ENCODE data around the gene ALG8. TPM values are rescaled to one million over a fixed set of nuclear protein-coding genes. Genes with fewer than 3 reads are reported as not detected.

The ALG8 gene
- total RNA-seq, 1 donor from 2014 or later: 54.2 TPM

- DNase-seq (ENCODE audit: low spot score in 2 of 2) (no peak), FAIRE-seq (no peak)
Measured at GRCh38 chr11:78161346-78161745, 21.9 kb upstream of the ALG8 start.

- FAIRE-seq (no peak), DNase-seq (ENCODE audit: low spot score in 2 of 2) (no peak)
Measured at GRCh38 chr11:78160557-78160956, 21.1 kb upstream of the ALG8 start.

- FAIRE-seq: no peak
- DNase-seq (ENCODE audit: low spot score in 2 of 2): no peak
Measured at GRCh38 chr11:78158987-78159652, 19.7 kb upstream of the ALG8 start.

GRCh38 chr11:78156127-78156844 lies 16.9 kb upstream of the ALG8 start:
- no peak for DNase-seq (ENCODE audit: low spot score in 2 of 2)
- FAIRE-seq: no peak

GRCh38 chr11:78151804-78152203 lies 12.4 kb upstream of the ALG8 start:
- FAIRE-seq: no peak
- no peak for DNase-seq (ENCODE audit: low spot score in 2 of 2)

GRCh38 chr11:78150754-78151153 lies 11.3 kb upstream of the ALG8 start:
- DNase-seq (ENCODE audit: low spot score in 2 of 2) (no peak), FAIRE-seq (no peak)

- FAIRE-seq (no peak), DNase-seq (ENCODE audit: low spot score in 2 of 2) (no peak)
Measured at GRCh38 chr11:78150346-78150745, 10.9 kb upstream of the ALG8 start.

GRCh38 chr11:78149646-78150045 lies 10.2 kb upstream of the ALG8 start:
- FAIRE-seq: no peak

GRCh38 chr11:78147807-78148206 lies 8.4 kb upstream of the ALG8 start:
- DNase-seq (ENCODE audit: low spot score in 2 of 2): no peak
- no peak for FAIRE-seq

More at GRCh38 chr11:78149646-78150045, 10.2 kb upstream of the ALG8 start:
- DNase-seq (ENCODE audit: low spot score in 2 of 2): peak in 1 of 2 donors; percentile 60

GRCh38 chr11:78145511-78146025 lies 6.1 kb upstream of the ALG8 start:
- FAIRE-seq (no peak), DNase-seq (ENCODE audit: low spot score in 2 of 2) (no peak)

- DNase-seq (ENCODE audit: low spot score in 2 of 2): no peak
Measured at GRCh38 chr11:78140392-78141077, 1.1 kb upstream of the ALG8 start.

GRCh38 chr11:78138694-78139421 lies 568 bp downstream of the ALG8 start:
- DNase-seq (ENCODE audit: low spot score in 2 of 2) (no peak), FAIRE-seq (no peak)

More at GRCh38 chr11:78140392-78141077, 1.1 kb upstream of the ALG8 start:
- FAIRE-seq: no peak

GRCh38 chr11:78138291-78138690 lies 1.1 kb downstream of the ALG8 start:
- DNase-seq (ENCODE audit: low spot score in 2 of 2) (no peak), FAIRE-seq (no peak)

- FAIRE-seq (no peak), DNase-seq (ENCODE audit: low spot score in 2 of 2) (no peak)
Measured at GRCh38 chr11:78132475-78132874, 7.0 kb downstream of the ALG8 start.

GRCh38 chr11:78131956-78132355 lies 7.5 kb downstream of the ALG8 start:
- no peak for FAIRE-seq
- DNase-seq (ENCODE audit: low spot score in 2 of 2): no peak

GRCh38 chr11:78127403-78127802 lies 12.0 kb downstream of the ALG8 start:
- FAIRE-seq (no peak), DNase-seq (ENCODE audit: low spot score in 2 of 2) (no peak)

- DNase-seq (ENCODE audit: low spot score in 2 of 2) (no peak), FAIRE-seq (no peak)
Measured at GRCh38 chr11:78112582-78113275, 26.7 kb downstream of the ALG8 start.

- FAIRE-seq (no peak), DNase-seq (ENCODE audit: low spot score in 2 of 2) (no peak)
Measured at GRCh38 chr11:78111298-78111697, 28.1 kb downstream of the ALG8 start.

GRCh38 chr11:78110830-78111229 lies 28.6 kb downstream of the ALG8 start:
- FAIRE-seq: no peak

GRCh38 chr11:78110351-78110750 lies 29.1 kb downstream of the ALG8 start:
- DNase-seq (ENCODE audit: low spot score in 2 of 2): no peak
- no peak for FAIRE-seq

More at GRCh38 chr11:78110830-78111229, 28.6 kb downstream of the ALG8 start:
- DNase-seq (ENCODE audit: low spot score in 2 of 2): no peak

All from frontal cortex (tissue), 4 donors.